ENCODE data around the gene ZNF205. TPM values are rescaled to one million over a fixed set of nuclear protein-coding genes. Genes with fewer than 3 reads are reported as not detected.
A peak's percentile ranks its signal among the peaks of the same experiment; 100 is the strongest.

ZNF205 gene
- total RNA-seq, 4 donors from 2014 or later, result 11.6 to 25.8 (median 20.4) TPM

DNA sequence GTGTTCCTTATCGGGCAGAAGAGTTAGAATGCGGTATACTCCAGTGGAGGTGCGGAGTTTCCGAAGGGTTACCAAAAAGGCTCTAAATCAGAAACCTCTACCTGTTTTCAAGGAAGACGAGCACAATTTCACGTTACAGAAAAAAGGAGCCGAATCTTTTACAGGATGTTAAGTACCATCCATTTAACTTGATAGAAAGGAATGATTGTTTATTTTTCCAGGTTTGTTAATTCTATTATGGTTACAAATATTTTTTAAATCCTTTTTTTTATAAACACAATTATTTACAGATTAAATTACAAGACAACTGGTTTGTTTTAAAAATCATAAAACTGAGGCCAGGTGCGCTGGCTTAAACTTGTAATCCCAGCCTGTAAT lies 40.6 kb downstream of the ZNF205 start:
- no peak for ATAC-seq
- Histone ChIP-seq H3K4me3 (peak overlapping the region in 1 of 2 donors; percentile 66), H3K27ac (peak overlapping the region in 3 of 4 donors; percentile 64 to 78 (median 77))

DNA sequence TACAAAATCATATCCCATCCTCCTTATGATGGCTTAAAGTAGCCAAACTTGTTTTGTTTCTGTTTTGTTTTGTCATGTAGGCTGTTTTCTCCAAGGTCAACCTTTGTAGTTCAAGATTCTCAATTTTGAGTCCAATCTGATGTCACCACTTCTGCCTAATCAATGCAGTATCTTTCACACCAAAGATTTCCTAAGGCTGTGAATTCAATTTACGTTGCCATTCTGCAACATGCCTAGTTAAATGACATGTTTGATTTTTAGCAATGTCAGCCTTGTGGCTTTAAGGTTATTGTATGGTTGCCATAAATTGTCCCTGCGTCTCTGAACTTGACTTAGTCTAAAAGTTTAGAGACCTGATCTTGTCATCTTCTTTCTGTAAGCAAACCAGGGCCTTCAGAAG lies 42.8 kb downstream of the ZNF205 start:
- WGBS, 2 donors (ENCODE audit: low coverage in 1 of 2), result 93 to 100% methylated on average over 2 of the region's 2 CpGs
- Histone ChIP-seq H3K4me3 (no peak overlapping the region), H3K36me3 (no peaks in the 10 kb centered on the region), H3K9me3 (peaks cover 0 to 9% (median 0%) of the 10 kb centered on the region in 3 donors), H3K27ac (no peak overlapping the region), H3K4me1 (peaks cover 0 to 49% (median 3%) of the 10 kb centered on the region in 3 donors), H3K27me3 (peaks cover 5% of the 10 kb centered on the region)
- no peak for ATAC-seq
- no peak for TF ChIP-seq EP300 (IDR thresholded peaks at IDR 0.05)
- no peak for TF ChIP-seq POLR2A (IDR thresholded peaks at IDR 0.05)
- TF ChIP-seq, protein P1, sequence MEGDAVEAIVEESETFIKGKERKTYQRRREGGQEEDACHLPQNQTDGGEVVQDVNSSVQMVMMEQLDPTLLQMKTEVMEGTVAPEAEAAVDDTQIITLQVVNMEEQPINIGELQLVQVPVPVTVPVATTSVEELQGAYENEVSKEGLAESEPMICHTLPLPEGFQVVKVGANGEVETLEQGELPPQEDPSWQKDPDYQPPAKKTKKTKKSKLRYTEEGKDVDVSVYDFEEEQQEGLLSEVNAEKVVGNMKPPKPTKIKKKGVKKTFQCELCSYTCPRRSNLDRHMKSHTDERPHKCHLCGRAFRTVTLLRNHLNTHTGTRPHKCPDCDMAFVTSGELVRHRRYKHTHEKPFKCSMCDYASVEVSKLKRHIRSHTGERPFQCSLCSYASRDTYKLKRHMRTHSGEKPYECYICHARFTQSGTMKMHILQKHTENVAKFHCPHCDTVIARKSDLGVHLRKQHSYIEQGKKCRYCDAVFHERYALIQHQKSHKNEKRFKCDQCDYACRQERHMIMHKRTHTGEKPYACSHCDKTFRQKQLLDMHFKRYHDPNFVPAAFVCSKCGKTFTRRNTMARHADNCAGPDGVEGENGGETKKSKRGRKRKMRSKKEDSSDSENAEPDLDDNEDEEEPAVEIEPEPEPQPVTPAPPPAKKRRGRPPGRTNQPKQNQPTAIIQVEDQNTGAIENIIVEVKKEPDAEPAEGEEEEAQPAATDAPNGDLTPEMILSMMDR (IDR thresholded peaks at IDR 0.05), result no peak
- no peak for TF ChIP-seq POLR2AphosphoS5 (IDR thresholded peaks at IDR 0.05)

More for the DNA sequence above, 40.6 kb downstream of the ZNF205 start:
- Histone ChIP-seq H3K27me3 (no peaks in the 10 kb centered on the region), H3K36me3 (no peaks in the 10 kb centered on the region), H3K9me3 (peaks cover 0 to 9% (median 0%) of the 10 kb centered on the region in 3 donors), H3K4me1 (peaks cover 0 to 48% (median 3%) of the 10 kb centered on the region in 3 donors)
- WGBS, 2 donors (ENCODE audit: low coverage in 1 of 2), result 9 to 11% methylated on average over 8 of the region's 8 CpGs
- no peak for TF ChIP-seq POLR2A (IDR thresholded peaks at IDR 0.05)

DNA sequence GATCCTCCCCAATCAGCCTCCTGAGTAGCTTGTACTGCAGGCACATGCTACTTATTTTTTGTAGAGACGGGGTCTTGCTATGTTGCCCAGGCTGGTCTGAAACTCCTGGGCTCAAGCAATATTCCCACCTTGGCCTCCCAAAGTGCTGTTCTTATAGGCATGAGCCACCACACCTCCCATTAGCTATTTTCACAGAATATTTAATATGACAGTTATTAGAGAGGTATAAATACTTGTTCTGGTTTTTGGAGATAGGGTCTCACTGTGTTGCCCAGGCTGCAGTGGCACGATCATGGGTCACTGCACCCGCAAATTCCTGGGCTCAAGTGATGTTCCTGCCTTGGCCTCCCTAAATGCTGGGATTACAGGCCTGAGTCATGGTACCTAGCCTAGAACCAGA lies 43.6 kb downstream of the ZNF205 start:
- peaks cover 0 to 47% (median 0%) of the 10 kb centered on the region in 3 donors for H3K4me1 ChIP-seq
- no peak overlapping the region for H3K4me3 ChIP-seq
- TF ChIP-seq, protein P1 (IDR thresholded peaks at IDR 0.05), result no peak
- TF ChIP-seq POLR2A (IDR thresholded peaks at IDR 0.05) (no peak), POLR2AphosphoS5 (IDR thresholded peaks at IDR 0.05) (no peak), EP300 (IDR thresholded peaks at IDR 0.05) (no peak)
- no peak for ATAC-seq
- H3K9me3 ChIP-seq, result peaks cover 0 to 9% (median 0%) of the 10 kb centered on the region in 3 donors
- 100% methylated on average over 2 of the region's 3 CpGs; no CpG with 5 or more reads in 1 of the 2 donors for WGBS, 2 donors (ENCODE audit: low coverage in 1 of 2)
- H3K27me3 ChIP-seq, result peaks cover 12% of the 10 kb centered on the region
- H3K36me3 ChIP-seq, result no peaks in the 10 kb centered on the region
- no peak overlapping the region for H3K27ac ChIP-seq

DNA sequence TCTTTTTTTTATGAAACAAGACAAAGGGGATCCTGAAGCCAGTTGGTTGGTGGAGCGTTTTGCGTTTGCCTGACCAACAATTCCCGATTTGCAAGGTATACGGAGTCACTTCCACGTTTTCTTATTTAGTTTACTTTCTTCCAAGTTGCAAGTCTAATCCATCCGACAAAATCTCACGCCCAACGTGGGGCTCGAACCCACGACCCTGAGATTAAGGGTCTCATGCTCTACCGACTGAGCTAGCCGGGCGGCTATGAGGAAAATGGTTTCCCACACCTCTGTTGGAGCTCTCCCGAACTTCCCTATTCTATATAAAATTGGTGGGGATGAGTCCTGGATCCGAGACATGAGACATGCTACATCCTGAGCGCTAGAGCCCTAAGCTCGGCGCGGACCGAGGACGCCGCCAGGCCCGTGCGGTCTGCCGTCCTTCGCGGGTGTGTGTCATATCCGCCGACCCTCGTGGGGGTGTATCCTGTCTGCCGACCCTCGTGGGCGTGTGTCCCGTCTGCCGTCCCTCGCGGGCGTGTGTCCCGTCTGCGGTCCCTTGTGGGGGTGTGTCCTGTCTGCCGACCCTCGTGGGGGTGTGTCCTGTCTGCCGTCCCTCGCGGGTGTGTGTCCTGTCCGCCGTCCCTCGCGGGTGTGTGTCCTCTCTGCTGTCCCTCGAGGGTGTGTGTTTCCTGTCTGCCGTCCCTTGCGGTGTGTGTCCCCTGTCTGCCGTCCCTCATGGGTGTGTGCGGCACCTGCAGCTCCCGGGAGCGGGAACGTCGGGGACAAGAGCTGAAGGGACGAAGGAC lies 45.0 kb downstream of the ZNF205 start:
- Histone ChIP-seq H3K27ac (peak overlapping the region; percentile 45 to 95 (median 89)), H3K4me3 (peak overlapping the region; percentile 68 to 91), H3K9me3 (peaks cover 0 to 9% (median 0%) of the 10 kb centered on the region in 3 donors), H3K4me1 (peaks cover 0 to 33% (median 0%) of the 10 kb centered on the region in 3 donors), H3K27me3 (peaks cover 26% of the 10 kb centered on the region), H3K36me3 (no peaks in the 10 kb centered on the region)
- WGBS, 2 donors (ENCODE audit: low coverage in 1 of 2), result 4% methylated on average over 8 of the region's 59 CpGs; no CpG with 5 or more reads in 1 of the 2 donors
- peak; percentile 7 for ATAC-seq
- TF ChIP-seq, protein P1 (IDR thresholded peaks at IDR 0.05), result no peak
- TF ChIP-seq EP300 (IDR thresholded peaks at IDR 0.05) (no peak), POLR2A (IDR thresholded peaks at IDR 0.05) (no peak), POLR2AphosphoS5 (IDR thresholded peaks at IDR 0.05) (no peak)

DNA sequence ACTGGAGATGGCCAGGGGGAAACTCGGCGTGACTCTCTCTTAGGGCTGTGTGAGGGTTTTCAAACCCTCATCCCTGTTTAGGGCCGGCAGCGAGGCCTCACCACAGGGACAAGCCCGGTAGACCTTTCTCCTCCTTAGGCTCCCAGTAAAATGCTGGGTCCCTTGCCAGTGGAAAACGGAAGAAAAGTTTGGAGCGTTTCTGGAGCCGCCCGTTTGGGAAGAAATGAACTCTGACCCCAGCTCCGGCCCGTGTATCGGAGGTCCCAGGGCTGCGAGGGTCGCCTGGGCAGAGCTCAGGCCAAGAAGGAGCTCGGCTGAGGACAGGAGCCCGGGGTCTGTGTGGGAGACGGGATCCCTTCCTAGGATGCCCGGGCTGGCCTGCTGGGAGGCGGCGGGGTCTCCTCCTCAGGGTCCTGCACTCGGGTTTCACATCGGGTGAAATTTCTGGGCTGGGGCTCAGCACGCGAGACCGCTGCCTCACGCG lies 45.7 kb downstream of the ZNF205 start:
- Histone ChIP-seq H3K4me3 (peak overlapping the region; percentile 68 to 91), H3K27ac (peak overlapping the region; percentile 45 to 95 (median 89)), H3K4me1 (peaks cover 0 to 28% (median 0%) of the 10 kb centered on the region in 3 donors), H3K36me3 (no peaks in the 10 kb centered on the region), H3K27me3 (peaks cover 29% of the 10 kb centered on the region), H3K9me3 (peaks cover 0 to 9% (median 0%) of the 10 kb centered on the region in 3 donors)
- ATAC-seq, result peak; percentile 21
- TF ChIP-seq, protein P1 (IDR thresholded peaks at IDR 0.05), result no peak
- no peak for TF ChIP-seq POLR2A (IDR thresholded peaks at IDR 0.05)
- TF ChIP-seq POLR2AphosphoS5 (IDR thresholded peaks at IDR 0.05), result no peak
- TF ChIP-seq EP300 (IDR thresholded peaks at IDR 0.05), result no peak
- 0% methylated on average over 2 of the region's 27 CpGs; no CpG with 5 or more reads in 1 of the 2 donors for WGBS, 2 donors (ENCODE audit: low coverage in 1 of 2)
